Astrocyte of the cerebellum (primary cell): ENCODE data around the gene PTGES.

Experiments used
- DNase-seq: peaks from one replicate; pipeline ENCODE4 v3.0.0-alpha.2; 2011; ENCODE audit warnings: low read depth
- H3K4me3 ChIP-seq: 2 replicates; pipeline ENCODE4 v1.5.1; 2011; ENCODE audit warnings: mild to moderate bottlenecking, low read depth, low read length, moderate library complexity
- in situ Hi-C: cut with HindIII; loops from 2 replicates; pipeline ENCODE4 v1.10.0; 2017; ENCODE audit warnings: low sequenced_read_pairs
- TF ChIP-seq, protein P1 (sequence below): IDR thresholded peaks from 2 replicates; pipeline ENCODE4 v1.5.1; 2012; ENCODE audit warnings: low read length, low read depth, moderate library complexity, mild to moderate bottlenecking; ENCODE audit errors: missing control alignments

The PTGES gene

DNA sequence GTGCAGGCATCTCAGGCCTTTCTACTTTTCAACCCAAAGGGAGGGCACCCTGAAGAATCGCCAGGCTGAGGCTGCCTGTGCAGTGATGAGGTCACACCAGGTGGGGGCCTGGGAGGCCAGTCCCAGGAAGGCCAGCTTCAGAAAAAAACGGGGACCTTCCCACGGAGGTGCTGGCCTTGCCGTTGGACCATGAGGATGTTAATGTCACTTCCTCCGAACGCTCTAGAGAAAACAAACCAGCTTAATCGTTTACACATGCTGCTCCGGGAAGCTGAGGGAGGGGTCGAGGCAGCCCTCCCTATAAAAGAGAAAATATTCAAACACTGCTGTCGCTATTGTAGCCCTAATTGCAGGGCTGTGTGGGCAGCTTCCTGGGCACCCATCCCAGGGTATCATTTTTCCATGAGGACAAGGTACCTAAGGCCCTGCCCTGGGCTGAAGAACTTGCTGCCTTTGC lies 27.0 kb downstream of the PTGES start:
- TF ChIP-seq, protein P1, sequence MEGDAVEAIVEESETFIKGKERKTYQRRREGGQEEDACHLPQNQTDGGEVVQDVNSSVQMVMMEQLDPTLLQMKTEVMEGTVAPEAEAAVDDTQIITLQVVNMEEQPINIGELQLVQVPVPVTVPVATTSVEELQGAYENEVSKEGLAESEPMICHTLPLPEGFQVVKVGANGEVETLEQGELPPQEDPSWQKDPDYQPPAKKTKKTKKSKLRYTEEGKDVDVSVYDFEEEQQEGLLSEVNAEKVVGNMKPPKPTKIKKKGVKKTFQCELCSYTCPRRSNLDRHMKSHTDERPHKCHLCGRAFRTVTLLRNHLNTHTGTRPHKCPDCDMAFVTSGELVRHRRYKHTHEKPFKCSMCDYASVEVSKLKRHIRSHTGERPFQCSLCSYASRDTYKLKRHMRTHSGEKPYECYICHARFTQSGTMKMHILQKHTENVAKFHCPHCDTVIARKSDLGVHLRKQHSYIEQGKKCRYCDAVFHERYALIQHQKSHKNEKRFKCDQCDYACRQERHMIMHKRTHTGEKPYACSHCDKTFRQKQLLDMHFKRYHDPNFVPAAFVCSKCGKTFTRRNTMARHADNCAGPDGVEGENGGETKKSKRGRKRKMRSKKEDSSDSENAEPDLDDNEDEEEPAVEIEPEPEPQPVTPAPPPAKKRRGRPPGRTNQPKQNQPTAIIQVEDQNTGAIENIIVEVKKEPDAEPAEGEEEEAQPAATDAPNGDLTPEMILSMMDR = no peak
- no peak for DNase-seq
- in situ Hi-C loops = loop anchor here (5.0 to 10.0 kb wide), 3 partner anchors 51 to 594 kb away; no protein-coding TSS in a partner anchor
- no peak overlapping the region for H3K4me3 ChIP-seq

DNA sequence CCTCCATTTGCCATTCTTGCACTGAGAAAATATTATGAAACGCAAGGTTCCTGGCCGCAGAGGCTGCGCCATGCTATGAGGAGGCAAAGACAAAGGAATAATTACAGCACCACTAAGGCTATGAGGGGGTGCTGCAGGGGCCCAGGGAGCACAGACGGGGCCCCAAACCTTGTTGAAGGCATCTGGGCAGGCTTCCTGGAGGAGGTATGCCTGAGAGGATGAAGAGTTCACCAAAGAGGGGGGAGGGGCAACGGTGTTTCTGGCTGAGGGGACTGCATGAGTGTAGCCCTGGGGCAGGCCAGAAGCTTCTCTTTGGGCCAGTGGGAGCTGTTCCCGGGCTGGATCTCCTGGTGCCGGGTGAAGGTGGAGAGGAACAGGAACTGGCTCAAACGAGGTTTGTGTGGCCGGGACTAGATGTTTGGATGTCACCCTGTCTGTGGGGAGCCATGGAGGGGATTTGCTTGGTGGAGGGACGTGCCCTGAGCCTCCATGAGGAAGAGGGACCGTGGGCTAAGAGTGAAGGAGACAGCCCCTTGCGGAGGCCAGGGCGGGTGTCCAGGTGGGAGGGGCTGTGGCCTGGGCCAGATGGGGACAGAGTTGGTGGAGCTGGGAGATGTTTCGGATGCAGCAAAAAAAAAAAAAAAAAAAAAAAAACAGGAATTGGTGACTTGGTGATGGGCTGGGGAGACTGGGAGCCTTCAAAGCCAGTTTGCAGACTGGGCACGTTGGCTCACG lies 28.2 kb downstream of the PTGES start:
- in situ Hi-C loops = loop anchor here (5.0 to 10.0 kb wide), 4 partner anchors 50 to 592 kb away; no protein-coding TSS in a partner anchor
- H3K4me3 ChIP-seq = no peak overlapping the region
- TF ChIP-seq, protein P1 = no peak
- no peak for DNase-seq

DNA sequence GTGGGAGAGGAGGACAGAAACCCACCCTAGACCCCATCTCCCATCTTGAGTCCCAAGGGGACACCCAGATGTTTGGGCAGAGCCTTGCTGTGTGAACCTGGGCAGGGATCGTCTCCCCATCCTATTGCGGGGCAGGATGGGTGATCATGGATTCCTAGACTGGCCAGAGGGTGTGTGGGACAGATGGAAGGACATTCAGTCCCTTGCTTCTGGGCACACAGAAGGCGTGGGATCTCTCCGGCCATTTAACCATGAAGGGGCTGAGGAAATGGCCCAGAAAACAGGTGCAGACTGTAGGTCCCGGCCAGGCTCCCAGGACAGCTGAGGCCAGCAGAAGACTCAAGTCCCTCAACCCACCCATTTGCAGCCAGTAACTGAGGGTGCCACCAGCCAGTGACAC lies 29.9 kb downstream of the PTGES start:
- in situ Hi-C loops = loop anchor here (5.0 to 10.0 kb wide), 2 partner anchors 48 to 91 kb away; no protein-coding TSS in a partner anchor
- TF ChIP-seq, protein P1 = no peak
- H3K4me3 ChIP-seq = no peak overlapping the region
- DNase-seq = no peak

DNA sequence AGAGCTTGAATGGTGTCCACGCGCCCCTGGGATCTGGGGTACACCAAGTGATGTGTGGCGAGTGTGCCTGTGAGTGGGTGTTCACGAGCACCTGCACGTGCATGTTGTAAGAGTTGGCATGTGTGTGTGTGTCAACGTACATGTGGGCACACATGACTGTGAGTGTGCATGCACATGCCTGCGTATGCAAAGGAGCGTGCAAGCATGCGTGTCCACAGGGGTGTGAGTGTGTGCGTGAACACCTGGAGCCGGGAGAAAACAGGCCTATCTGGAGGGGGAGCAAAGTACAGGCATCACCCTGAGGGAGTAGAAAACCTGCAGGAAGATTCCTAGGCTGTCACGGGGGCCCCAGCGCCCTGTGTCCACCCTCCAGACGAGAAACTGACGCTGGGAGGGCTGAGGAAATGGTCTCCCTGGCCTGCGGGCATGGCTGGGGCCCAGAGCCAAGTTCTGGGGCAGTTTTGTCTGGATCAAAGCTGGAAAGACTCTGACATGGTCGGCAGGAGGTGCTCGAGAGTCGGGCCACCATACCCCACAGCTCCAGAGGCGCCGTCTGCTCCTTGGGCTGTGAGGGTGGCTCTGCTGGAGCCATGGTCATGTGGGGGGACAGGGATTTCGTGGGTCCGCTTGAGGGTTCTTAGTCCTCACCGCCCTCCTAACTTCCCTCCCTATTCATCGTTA lies 31.8 kb downstream of the PTGES start:
- in situ Hi-C loops = loop anchor here (5.0 to 10.0 kb wide), 2 partner anchors 46 to 89 kb away; no protein-coding TSS in a partner anchor
- no peak for DNase-seq
- no peak overlapping the region for H3K4me3 ChIP-seq
- TF ChIP-seq, protein P1 = peak; percentile 3

DNA sequence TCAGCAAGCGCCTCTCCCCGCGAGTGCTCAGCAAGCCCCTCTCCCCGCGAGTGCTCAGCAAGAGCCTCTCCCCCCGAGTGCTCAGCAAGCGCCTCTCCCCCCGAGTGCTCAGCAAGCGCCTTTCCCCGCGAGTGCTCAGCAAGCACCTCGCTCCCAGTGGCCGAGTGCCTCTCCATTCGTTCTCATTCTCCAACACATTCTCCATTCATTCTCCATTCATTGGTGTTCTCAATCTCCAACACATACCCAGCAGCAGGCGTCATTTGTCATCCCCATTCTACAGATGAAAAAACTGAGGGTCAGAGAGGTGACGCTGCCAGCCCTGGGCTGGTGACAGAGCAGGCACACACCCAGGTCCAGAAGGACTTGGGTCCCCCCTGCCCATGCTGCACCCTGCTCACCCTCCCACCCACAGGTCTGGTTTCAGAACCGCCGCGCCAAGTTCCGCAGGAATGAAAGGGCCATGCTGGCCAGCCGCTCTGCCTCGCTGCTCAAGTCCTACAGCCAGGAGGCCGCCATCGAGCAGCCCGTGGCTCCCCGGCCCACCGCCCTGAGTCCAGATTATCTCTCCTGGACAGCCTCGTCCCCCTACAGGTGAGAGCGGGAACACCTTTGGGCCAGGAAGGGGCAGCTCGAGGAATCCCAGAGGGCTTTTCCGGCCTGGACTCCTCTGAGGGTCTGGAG lies 32.5 kb downstream of the PTGES start:
- H3K4me3 ChIP-seq = no peak overlapping the region
- in situ Hi-C loops = loop anchor here (5.0 to 10.0 kb wide), 2 partner anchors 46 to 88 kb away; no protein-coding TSS in a partner anchor
- TF ChIP-seq, protein P1 = peak; percentile 46
- no peak for DNase-seq

DNA sequence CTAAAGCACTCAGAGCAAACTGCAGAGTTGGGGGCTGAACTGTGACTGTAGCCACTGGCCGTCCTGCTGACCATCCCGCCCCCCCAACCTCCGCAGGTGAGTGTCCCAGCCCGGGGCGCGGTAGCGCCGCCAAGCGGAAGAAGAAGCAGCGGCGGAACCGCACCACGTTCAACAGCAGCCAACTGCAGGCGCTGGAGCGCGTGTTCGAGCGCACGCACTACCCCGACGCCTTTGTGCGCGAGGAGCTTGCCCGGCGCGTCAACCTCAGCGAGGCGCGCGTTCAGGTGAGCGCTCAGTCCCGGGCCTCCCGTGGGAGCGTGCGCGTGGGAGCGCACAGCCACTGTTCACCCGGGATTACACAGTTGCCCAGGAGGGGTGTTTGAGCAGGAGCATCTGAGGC lies 33.7 kb downstream of the PTGES start:
- no peak for DNase-seq
- in situ Hi-C loops = no loop called here
- H3K4me3 ChIP-seq = no peak overlapping the region
- TF ChIP-seq, protein P1 = peak; percentile 18
